Suprapubic skin (tissue), 4 donors: ENCODE measurements around the gene TUBB6. TPM values are rescaled to one million over a fixed set of nuclear protein-coding genes. Genes with fewer than 3 reads are reported as not detected.

Experiments
- DNase-seq, 2 donors: peaks; one replicate each; pipeline ENCODE4 v3.0.0-alpha.2; 2019; ENCODE audit warnings: low spot score in 2 of 2
- H3K27ac ChIP-seq: fragments of 200-600 bp; sonication (generic); one replicate; pipeline ENCODE4 v1.5.1; 2019
- H3K27me3 ChIP-seq: fragments of 200-600 bp; sonication (generic); one replicate; pipeline ENCODE4 v1.5.1; 2019
- H3K36me3 ChIP-seq: fragments of 200-600 bp; sonication (generic); one replicate; pipeline ENCODE4 v1.5.1; 2019
- H3K4me1 ChIP-seq: fragments of 200-600 bp; sonication (generic); one replicate; pipeline ENCODE4 v1.5.1; 2019
- H3K4me3 ChIP-seq: fragments of 200-600 bp; sonication (generic); one replicate; pipeline ENCODE4 v1.5.1; 2019; ENCODE audit warnings: mild to moderate bottlenecking
- H3K9me3 ChIP-seq: fragments of 200-600 bp; sonication (generic); one replicate; pipeline ENCODE4 v1.5.1; 2019
- CTCF ChIP-seq, 2 donors: fragments of 200-600 bp in 1 of 2; fragments of 450-650 bp in 1 of 2; sonication (generic) in 1 of 2; IDR thresholded peaks; one replicate each; pipeline ENCODE4 v1.5.1; 2016 to 2019; ENCODE audit warnings: antibody characterized with exemption in 2 of 2, mild to moderate bottlenecking in 1 of 2, moderate library complexity in 1 of 2
- EP300 ChIP-seq: sonication (generic); formaldehyde crosslinking; IDR thresholded peaks from one replicate; pipeline ENCODE4 v1.6.1; 2017; ENCODE audit warnings: antibody characterized with exemption
- POLR2A ChIP-seq, 2 donors: fragments of 450-650 bp; IDR thresholded peaks; one replicate each; pipeline ENCODE4 v1.6.1; 2017; ENCODE audit warnings: antibody characterized with exemption in 2 of 2, mild to moderate bottlenecking in 2 of 2, moderate library complexity in 2 of 2
- POLR2AphosphoS5 ChIP-seq, 3 donors: sonication (generic); formaldehyde crosslinking; IDR thresholded peaks; one replicate each; pipeline ENCODE4 v1.6.1; 2017; ENCODE audit warnings: antibody characterized with exemption in 3 of 3
- WGBS: methylation state at CpG from one replicate; pipeline ENCODE4 v1.1.5; 2018; 5-methylcytosine and 5-hydroxymethylcytosine counted together
- total RNA-seq, 4 donors: library from RNA; depleted of rRNA; stranded (reverse); fragments of >200 nt; gene quantifications; one replicate each; pipeline ENCODE4 v1.1.0, GENCODE V29; 2016

TUBB6 gene
- total RNA-seq, 4 donors from 2014 or later, result 211 to 298 (median 220) TPM

- no peak for DNase-seq
- Histone ChIP-seq H3K36me3 (no peaks in the 10 kb centered on the region), H3K4me3 (no peak overlapping the region), H3K27ac (no peak overlapping the region), H3K27me3 (no peaks in the 10 kb centered on the region), H3K9me3 (no peaks in the 10 kb centered on the region), H3K4me1 (peaks cover 25% of the 10 kb centered on the region)
- TF ChIP-seq POLR2AphosphoS5 (IDR thresholded peaks at IDR 0.05) (no peak), CTCF (IDR thresholded peaks at IDR 0.05) (no peak), EP300 (no peak), POLR2A (IDR thresholded peaks at IDR 0.05) (no peak)
- WGBS, result 79% methylated on average over 1 of the region's 1 CpG
These were observed 24.4 kb upstream of the TUBB6 start for GRCh38 chr18:12283666-12284065.

- H3K27me3 ChIP-seq, result no peaks in the 10 kb centered on the region
- peak overlapping the region; percentile 53 for H3K4me3 ChIP-seq
- no CpG with 5 or more reads among the region's 37 CpGs for WGBS
- DNase-seq, result peak in 1 of 2 donors; percentile 61
- no peaks in the 10 kb centered on the region for H3K9me3 ChIP-seq
- peak overlapping the region; percentile 79 for H3K27ac ChIP-seq
- H3K36me3 ChIP-seq, result no peaks in the 10 kb centered on the region
- H3K4me1 ChIP-seq, result peaks cover 20% of the 10 kb centered on the region
- TF ChIP-seq POLR2AphosphoS5 (IDR thresholded peaks at IDR 0.05) (no peak), POLR2A (IDR thresholded peaks at IDR 0.05) (no peak), CTCF (IDR thresholded peaks at IDR 0.05) (no peak), EP300 (no peak)
These were observed 20.8 kb upstream of the TUBB6 start for GRCh38 chr18:12287131-12287681.

- H3K4me3 ChIP-seq, result peak overlapping the region; percentile 53
- WGBS, result 14% methylated on average over 13 of the region's 41 CpGs
These were observed 20.2 kb upstream of the TUBB6 start for GRCh38 chr18:12287684-12288402.

GRCh38 chr18:12288403-12288755 is 19.7 kb upstream of the TUBB6 start:
- WGBS, result 14% methylated on average over 7 of the region's 10 CpGs
- Histone ChIP-seq H3K36me3 (no peaks in the 10 kb centered on the region), H3K4me1 (peaks cover 20% of the 10 kb centered on the region), H3K4me3 (peak overlapping the region; percentile 53), H3K9me3 (no peaks in the 10 kb centered on the region), H3K27me3 (no peaks in the 10 kb centered on the region), H3K27ac (peak overlapping the region; percentile 79)
- peak in 1 of 2 donors; percentile 8 for DNase-seq
- TF ChIP-seq CTCF (IDR thresholded peaks at IDR 0.05) (no peak), POLR2A (IDR thresholded peaks at IDR 0.05) (no peak), POLR2AphosphoS5 (IDR thresholded peaks at IDR 0.05) (no peak), EP300 (no peak)

More at GRCh38 chr18:12287684-12288402, 20.2 kb upstream of the TUBB6 start:
- no peaks in the 10 kb centered on the region for H3K9me3 ChIP-seq
- peaks cover 20% of the 10 kb centered on the region for H3K4me1 ChIP-seq
- TF ChIP-seq POLR2AphosphoS5 (IDR thresholded peaks at IDR 0.05), result peak in 1 of 3 donors; percentile 25
- TF ChIP-seq POLR2A (IDR thresholded peaks at IDR 0.05), result no peak
- no peaks in the 10 kb centered on the region for H3K36me3 ChIP-seq
- no peaks in the 10 kb centered on the region for H3K27me3 ChIP-seq
- peak; percentile 84 to 93 for DNase-seq
- peak overlapping the region; percentile 79 for H3K27ac ChIP-seq

GRCh38 chr18:12290086-12290485 is 18.0 kb upstream of the TUBB6 start:
- Histone ChIP-seq H3K27ac (no peak overlapping the region), H3K36me3 (no peaks in the 10 kb centered on the region), H3K27me3 (no peaks in the 10 kb centered on the region), H3K4me3 (no peak overlapping the region), H3K4me1 (peaks cover 20% of the 10 kb centered on the region), H3K9me3 (no peaks in the 10 kb centered on the region)
- 94% methylated on average over 2 of the region's 2 CpGs for WGBS
- TF ChIP-seq POLR2AphosphoS5 (IDR thresholded peaks at IDR 0.05) (no peak), CTCF (IDR thresholded peaks at IDR 0.05) (no peak), EP300 (no peak), POLR2A (IDR thresholded peaks at IDR 0.05) (no peak)
- DNase-seq, result peak; percentile 24 to 48
